H1 (cell line): ENCODE results near the gene FAM169A. TPM values are rescaled to one million over a fixed set of nuclear protein-coding genes. Genes with fewer than 3 reads are reported as not detected.

ENCODE experiments used
- CBX5 ChIP-seq: fragments of 300-800, 300-1000 bp; sonication (generic); IDR thresholded peaks from 2 replicates; pipeline ENCODE4 v1.7.1; 2016; ENCODE audit warnings: antibody characterized with exemption, low read length, low read depth
- CTBP2 ChIP-seq: IDR thresholded peaks from 2 replicates; pipeline ENCODE4 v1.7.0; 2011; ENCODE audit warnings: borderline replicate concordance, mild to moderate bottlenecking, moderate library complexity, mixed read lengths, low read length; ENCODE audit not compliant: insufficient read depth, insufficient read length
- E2F6 ChIP-seq: IDR thresholded peaks from 2 replicates; pipeline ENCODE4 v1.6.1; 2012; ENCODE audit warnings: inconsistent platforms
- HDAC2 ChIP-seq, 2 experiments: fragments of 300-600 bp in 1 of 2; sonication (generic) in 1 of 2; IDR thresholded peaks; 2 replicates each; pipeline ENCODE4 v1.6.1; 2011 to 2012; ENCODE audit warnings: low read depth in 2 of 2, low read length in 2 of 2, mild to moderate bottlenecking in 2 of 2, moderate library complexity in 2 of 2, borderline replicate concordance in 1 of 2, inconsistent platforms in 1 of 2
- SIN3A ChIP-seq, 2 experiments: IDR thresholded peaks in 1 of 2; conservative IDR thresholded peaks in 1 of 2; 2 replicates each; pipeline ENCODE4 v1.6.1; 2011 to 2012; ENCODE audit warnings: low read length in 2 of 2, improper control_type of control experiment in 1 of 2, low read depth in 1 of 2, mild to moderate bottlenecking in 1 of 2
- SRF ChIP-seq: IDR thresholded peaks from 2 replicates; pipeline ENCODE4 v1.6.1; 2011; ENCODE audit warnings: mild to moderate bottlenecking, low read depth, low read length, moderate library complexity
- polyA plus RNA-seq, 7 experiments: library from polyadenylated mRNA; depleted of rRNA in 3 of 7; stranded (reverse) in 5 of 7; unstranded in 2 of 7; fragments of >200 nt in 5 of 7; fragments of 200-250 nt in 2 of 7; gene quantifications; 1 replicate in 5 of 7; 2 replicates in 1 of 7; 4 replicates in 1 of 7; pipeline versions ENCODE4 v1.2.1 to v1.2.3, GENCODE V29; 2011 to 2013; ENCODE audit warnings: missing spikeins in 2 of 7, mixed read lengths in 2 of 7
- total RNA-seq: library from RNA; stranded (reverse); fragmentation: NEBNext Ultra II Directional; extraction: Animal tissue kit (Norgen Biotek cat#: 25700); gene quantifications from 2 replicates; pipeline ENCODE4 v1.2.1, GENCODE V29; 2021

Gene FAM169A
- total and polyA plus RNA-seq, 2 of the 8 experiments (the other 6 are each of a cell fraction or from before 2014, with no cell fraction given) = 12.6 to 83.1 TPM

- TF ChIP-seq HDAC2 (IDR thresholded peaks at IDR 0.05; ENCODE audit: borderline replicate concordance in 1 of 2, low read depth in 2 of 2, low read length in 2 of 2) (no peak), CTBP2 (no peak), SIN3A (conservative IDR thresholded peaks at IDR 0.05 in 1 of 2, IDR thresholded peaks at IDR 0.05 in 1 of 2; ENCODE audit: low read depth in 1 of 2, low read length in 2 of 2) (no peak), SRF (no peak), CBX5 (no peak), E2F6 (no peak)
Observed at GRCh38 chr5:74848553-74849025, 17.6 kb downstream of the FAM169A start (continued).
